Inferior parietal cortex (tissue), 1 donor: ENCODE data around the gene TMEM140.
"Not testable (repeated sequence)": the region's sequence is repeated elsewhere in the genome, so short reads cannot be mapped to it uniquely, and the experiment has no call there.

Source experiments
- DNase-seq: peaks from one replicate; pipeline ENCODE4 v3.0.0-alpha.2; 2016; ENCODE audit errors: extremely low spot score

TMEM140 gene

GRCh38 chr7:135158874-135159273 lies 11.0 kb downstream of the TMEM140 start:
- no peak for DNase-seq

- no peak for DNase-seq
Observed at GRCh38 chr7:135159359-135160085, 11.7 kb downstream of the TMEM140 start.

GRCh38 chr7:135160098-135160857 lies 12.4 kb downstream of the TMEM140 start:
- DNase-seq, result peak; percentile 47

- no peak for DNase-seq
Observed at GRCh38 chr7:135160858-135161653, 13.2 kb downstream of the TMEM140 start.

GRCh38 chr7:135161669-135162068 lies 13.8 kb downstream of the TMEM140 start:
- no peak for DNase-seq

- no peak for DNase-seq
Observed at GRCh38 chr7:135162382-135163001, 14.6 kb downstream of the TMEM140 start.

- DNase-seq, result no peak
Observed at GRCh38 chr7:135164357-135165061, 16.6 kb downstream of the TMEM140 start.

- no peak for DNase-seq
Observed at GRCh38 chr7:135165862-135166261, 18.0 kb downstream of the TMEM140 start.

GRCh38 chr7:135166338-135166990 lies 18.6 kb downstream of the TMEM140 start:
- no peak for DNase-seq

- DNase-seq, result no peak
Observed at GRCh38 chr7:135167365-135167917, 19.6 kb downstream of the TMEM140 start.

- no peak for DNase-seq
Observed at GRCh38 chr7:135168001-135168400, 20.1 kb downstream of the TMEM140 start.

- no peak for DNase-seq
Observed at GRCh38 chr7:135168489-135169140, 20.7 kb downstream of the TMEM140 start.

GRCh38 chr7:135169141-135169963 lies 21.5 kb downstream of the TMEM140 start:
- no peak for DNase-seq

- DNase-seq, result peak; percentile 18
Observed at GRCh38 chr7:135169964-135170273, 22.0 kb downstream of the TMEM140 start.

- DNase-seq, result peak; percentile 89
Observed at GRCh38 chr7:135170274-135170997, 22.6 kb downstream of the TMEM140 start, which contains the start of gene CYREN. Gene CYREN, minus strand, starts transcription at chr7:135170707. Its CDS starts 1,785 bp downstream, at chr7:135168922.

GRCh38 chr7:135170998-135171481 lies 23.2 kb downstream of the TMEM140 start:
- not testable (repeated sequence) for DNase-seq

- DNase-seq, result peak; percentile 27
Observed at GRCh38 chr7:135171581-135172291, 23.9 kb downstream of the TMEM140 start.
